GM19397 (cell line): ENCODE results near the gene ZBTB43.

Source experiments
- ATAC-seq: cut with Tn5 transposase; IDR thresholded peaks from one replicate; pipeline ENCODE4 v1.9.1; 2021; ENCODE audit warnings: mild to moderate bottlenecking, moderate library complexity; ENCODE audit not compliant: unreplicated experiment

Gene ZBTB43

GRCh38 chr9:126827227-126827626 is 22.4 kb downstream of the ZBTB43 start:
- ATAC-seq, result no peak

- ATAC-seq, result no peak
Observed at GRCh38 chr9:126829035-126829434, 24.2 kb downstream of the ZBTB43 start.

- ATAC-seq, result no peak
Observed at GRCh38 chr9:126830827-126831226, 26.0 kb downstream of the ZBTB43 start.

- ATAC-seq, result no peak
Observed at GRCh38 chr9:126832440-126832839, 27.6 kb downstream of the ZBTB43 start.

GRCh38 chr9:126833020-126833419 is 28.2 kb downstream of the ZBTB43 start:
- no peak for ATAC-seq

- ATAC-seq, result no peak
Observed at GRCh38 chr9:126833710-126834345, 29.0 kb downstream of the ZBTB43 start.

GRCh38 chr9:126834672-126835071 is 29.8 kb downstream of the ZBTB43 start:
- no peak for ATAC-seq

- ATAC-seq, result no peak
Observed at GRCh38 chr9:126836216-126836615, 31.4 kb downstream of the ZBTB43 start.

GRCh38 chr9:126838055-126838811 is 33.4 kb downstream of the ZBTB43 start:
- no peak for ATAC-seq

GRCh38 chr9:126838895-126839294 is 34.1 kb downstream of the ZBTB43 start:
- ATAC-seq, result no peak

GRCh38 chr9:126839301-126839700 is 34.5 kb downstream of the ZBTB43 start:
- no peak for ATAC-seq

- no peak for ATAC-seq
Observed at GRCh38 chr9:126842220-126842842, 37.5 kb downstream of the ZBTB43 start.

GRCh38 chr9:126842977-126843799 is 38.3 kb downstream of the ZBTB43 start:
- ATAC-seq, result no peak

GRCh38 chr9:126844085-126844484 is 39.2 kb downstream of the ZBTB43 start:
- ATAC-seq, result no peak

- no peak for ATAC-seq
Observed at GRCh38 chr9:126847051-126847450, 42.2 kb downstream of the ZBTB43 start.

- no peak for ATAC-seq
Observed at GRCh38 chr9:126849591-126850225, 44.9 kb downstream of the ZBTB43 start.

GRCh38 chr9:126851286-126851880 is 46.5 kb downstream of the ZBTB43 start:
- ATAC-seq, result no peak

- ATAC-seq, result no peak
Observed at GRCh38 chr9:126852086-126852688, 47.3 kb downstream of the ZBTB43 start.

- ATAC-seq, result no peak
Observed at GRCh38 chr9:126853667-126854066, 48.8 kb downstream of the ZBTB43 start.

GRCh38 chr9:126854734-126855133 is 49.9 kb downstream of the ZBTB43 start:
- ATAC-seq, result no peak
